ENCODE measurements around the gene GPSM3.

- TF ChIP-seq CTCF (IDR thresholded peaks at IDR 0.05) (peak in 2 of 7 experiments; percentile 20), POLR2A (IDR thresholded peaks at IDR 0.05) (no peak)
Measured at GRCh38 chr6:32148289-32149091, 44.0 kb downstream of the GPSM3 start.
